Measurements from ENCODE around the gene ARHGAP6. TPM values are rescaled to one million over a fixed set of nuclear protein-coding genes. Genes with fewer than 3 reads are reported as not detected.

ARHGAP6 gene
- total RNA-seq, 2 experiments from 2014 or later = not detected

DNA sequence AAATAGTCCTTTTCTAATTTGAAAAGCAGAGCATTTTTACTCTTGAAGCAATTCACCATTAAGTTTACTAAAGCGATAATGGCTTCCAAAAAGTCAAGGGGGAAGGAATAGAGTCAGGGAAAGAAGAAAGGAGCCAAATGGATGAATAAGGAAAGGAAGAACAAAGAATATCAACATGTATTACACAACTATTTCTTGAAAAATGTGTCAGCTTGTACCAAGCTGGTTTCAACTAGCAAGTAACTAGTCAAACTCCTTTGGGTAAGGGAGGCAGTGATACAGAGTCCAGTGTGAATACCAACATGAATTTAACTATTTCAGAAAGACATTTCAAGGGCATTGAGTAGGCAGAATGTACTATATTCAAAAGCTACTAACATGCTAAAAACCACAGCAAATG, 112.1 kb downstream of the ARHGAP6 start:
- Mint-ChIP-seq H3K4me3 (no peak overlapping the region), H3K36me3 (ENCODE audit: low read depth) (no peaks in the 10 kb centered on the region), H3K4me1 (ENCODE audit: low read depth) (no peaks in the 10 kb centered on the region), H3K27me3 (peaks cover 3% of the 10 kb centered on the region), H3K9me3 (no peaks in the 10 kb centered on the region), H3K27ac (no peak overlapping the region)
- ATAC-seq (no peak), DNase-seq (no peak)
- POLR2A ChIA-PET = interaction anchor here (0.6 kb wide), 1 partner anchor 8 kb away, joined by 5 read pairs; no protein-coding TSS in a partner anchor
- TF ChIP-seq, protein P1, sequence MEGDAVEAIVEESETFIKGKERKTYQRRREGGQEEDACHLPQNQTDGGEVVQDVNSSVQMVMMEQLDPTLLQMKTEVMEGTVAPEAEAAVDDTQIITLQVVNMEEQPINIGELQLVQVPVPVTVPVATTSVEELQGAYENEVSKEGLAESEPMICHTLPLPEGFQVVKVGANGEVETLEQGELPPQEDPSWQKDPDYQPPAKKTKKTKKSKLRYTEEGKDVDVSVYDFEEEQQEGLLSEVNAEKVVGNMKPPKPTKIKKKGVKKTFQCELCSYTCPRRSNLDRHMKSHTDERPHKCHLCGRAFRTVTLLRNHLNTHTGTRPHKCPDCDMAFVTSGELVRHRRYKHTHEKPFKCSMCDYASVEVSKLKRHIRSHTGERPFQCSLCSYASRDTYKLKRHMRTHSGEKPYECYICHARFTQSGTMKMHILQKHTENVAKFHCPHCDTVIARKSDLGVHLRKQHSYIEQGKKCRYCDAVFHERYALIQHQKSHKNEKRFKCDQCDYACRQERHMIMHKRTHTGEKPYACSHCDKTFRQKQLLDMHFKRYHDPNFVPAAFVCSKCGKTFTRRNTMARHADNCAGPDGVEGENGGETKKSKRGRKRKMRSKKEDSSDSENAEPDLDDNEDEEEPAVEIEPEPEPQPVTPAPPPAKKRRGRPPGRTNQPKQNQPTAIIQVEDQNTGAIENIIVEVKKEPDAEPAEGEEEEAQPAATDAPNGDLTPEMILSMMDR (IDR thresholded peaks at IDR 0.05) = no peak
- CTCF ChIA-PET = no interaction called here
- intact Hi-C loops (cut with micrococcal nuclease) = no loop called here

DNA sequence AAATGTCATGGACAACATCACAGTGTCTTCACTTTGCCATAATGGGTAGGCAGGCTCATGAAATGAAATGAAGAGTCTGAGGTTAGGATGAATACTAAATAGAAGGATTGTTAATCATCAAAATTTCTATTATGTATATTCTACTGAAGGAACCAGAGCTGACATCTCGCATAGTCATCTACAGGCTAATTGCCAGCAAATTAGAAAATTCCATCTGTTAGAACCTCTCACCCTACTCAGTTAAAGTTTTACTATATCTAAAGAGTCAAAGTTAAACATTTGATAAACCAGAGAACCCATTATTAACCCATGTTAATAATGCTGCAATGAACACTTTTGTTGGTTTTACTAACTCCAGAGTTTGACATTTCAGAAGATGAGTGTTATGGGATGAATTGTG, 114.6 kb downstream of the ARHGAP6 start:
- Mint-ChIP-seq H3K27ac (no peak overlapping the region), H3K4me3 (no peak overlapping the region), H3K36me3 (ENCODE audit: low read depth) (no peaks in the 10 kb centered on the region), H3K9me3 (no peaks in the 10 kb centered on the region), H3K27me3 (peaks cover 3% of the 10 kb centered on the region), H3K4me1 (ENCODE audit: low read depth) (no peaks in the 10 kb centered on the region)
- CTCF ChIA-PET = no interaction called here
- intact Hi-C loops (cut with micrococcal nuclease) = no loop called here
- DNase-seq = no peak
- TF ChIP-seq, protein P1 (IDR thresholded peaks at IDR 0.05) = no peak
- ATAC-seq = no peak
- POLR2A ChIA-PET = no interaction called here

DNA sequence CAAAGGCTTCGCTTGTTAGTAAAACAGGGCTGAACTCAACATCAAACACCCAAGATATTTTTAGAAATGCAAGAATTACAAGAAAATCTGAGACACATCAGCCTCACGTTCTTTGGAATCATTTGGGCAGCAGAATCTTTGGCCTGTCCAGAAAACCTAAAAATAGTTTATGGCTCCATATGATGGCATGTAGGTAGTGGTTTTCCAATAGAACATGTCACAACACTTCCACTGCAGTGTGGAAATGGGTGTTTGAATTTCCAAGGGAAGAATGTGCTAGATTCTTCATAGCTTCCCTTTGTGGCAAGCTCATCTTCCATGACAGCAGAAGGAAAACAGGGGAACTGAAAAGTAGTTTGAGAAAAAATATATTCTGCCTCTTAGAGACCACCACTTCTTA, 118.8 kb downstream of the ARHGAP6 start:
- no peak for ATAC-seq
- ChIA-PET CTCF (interaction anchor here (0.9 to 2.2 kb wide), 2 partner anchors 11 kb away, joined by 3 to 9 read pairs; no protein-coding TSS in a partner anchor), POLR2A (no interaction called here)
- H3K27ac Mint-ChIP-seq = no peak overlapping the region
- H3K9me3 Mint-ChIP-seq = no peaks in the 10 kb centered on the region
- H3K4me1 Mint-ChIP-seq (ENCODE audit: low read depth) = no peaks in the 10 kb centered on the region
- DNase-seq = no peak
- H3K4me3 Mint-ChIP-seq = no peak overlapping the region
- intact Hi-C loops (cut with micrococcal nuclease) = no loop called here
- peaks cover 2% of the 10 kb centered on the region for H3K27me3 Mint-ChIP-seq
- TF ChIP-seq, protein P1 (IDR thresholded peaks at IDR 0.05) = no peak
- no peaks in the 10 kb centered on the region for H3K36me3 Mint-ChIP-seq (ENCODE audit: low read depth)

DNA sequence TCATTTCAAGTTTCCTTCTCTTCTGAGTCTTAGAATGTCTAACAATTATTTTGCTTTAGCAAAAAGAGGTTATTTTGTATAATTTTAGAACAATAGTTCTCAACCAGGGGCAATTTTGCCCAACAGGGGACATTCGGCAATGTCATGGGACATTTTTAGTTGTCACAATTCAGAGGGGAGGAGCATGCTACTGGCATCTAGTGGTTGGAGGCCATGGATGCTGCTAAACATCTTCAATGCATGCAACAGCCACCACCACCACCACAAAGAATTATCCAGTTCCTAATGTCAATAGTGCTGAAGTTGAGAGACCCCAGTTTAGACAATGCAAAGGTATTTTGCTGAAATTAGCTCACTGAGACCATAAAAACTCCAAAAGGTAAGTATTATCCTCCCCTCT, 122.5 kb downstream of the ARHGAP6 start:
- ChIA-PET CTCF (interaction anchor here (0.6 to 1.8 kb wide), 3 partner anchors 15 to 257 kb away, joined by 3 to 5 read pairs (median 4); no protein-coding TSS in a partner anchor), POLR2A (no interaction called here)
- H3K27me3 Mint-ChIP-seq = peaks cover 2% of the 10 kb centered on the region
- no peaks in the 10 kb centered on the region for H3K4me1 Mint-ChIP-seq (ENCODE audit: low read depth)
- intact Hi-C loops (cut with micrococcal nuclease) = no loop called here
- H3K4me3 Mint-ChIP-seq = no peak overlapping the region
- no peaks in the 10 kb centered on the region for H3K9me3 Mint-ChIP-seq
- no peak overlapping the region for H3K27ac Mint-ChIP-seq
- no peak for ATAC-seq
- DNase-seq = peak; percentile 1
- TF ChIP-seq, protein P1 (IDR thresholded peaks at IDR 0.05) = no peak
- H3K36me3 Mint-ChIP-seq (ENCODE audit: low read depth) = no peaks in the 10 kb centered on the region

DNA sequence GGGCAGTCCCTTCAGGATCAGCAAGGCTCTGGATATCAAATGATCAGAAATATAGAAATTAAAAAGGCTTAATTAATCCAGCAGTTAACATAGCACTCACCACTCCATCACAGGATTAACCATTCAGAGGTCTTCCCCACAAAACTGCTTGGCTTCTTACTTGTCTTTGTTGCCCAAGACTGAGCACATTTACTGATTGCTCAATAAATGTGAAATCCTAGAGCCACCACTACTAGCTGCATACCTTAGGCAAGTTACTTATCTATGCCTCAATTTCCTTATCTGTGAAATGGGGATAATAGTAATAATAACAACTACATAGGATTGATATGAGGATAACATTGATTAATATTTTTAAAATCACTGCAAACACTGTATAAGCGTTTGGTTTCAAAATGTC, 124.2 kb downstream of the ARHGAP6 start:
- Mint-ChIP-seq H3K4me3 (no peak overlapping the region), H3K27ac (no peak overlapping the region), H3K27me3 (peaks cover 2% of the 10 kb centered on the region), H3K9me3 (no peaks in the 10 kb centered on the region), H3K4me1 (ENCODE audit: low read depth) (no peaks in the 10 kb centered on the region), H3K36me3 (ENCODE audit: low read depth) (no peaks in the 10 kb centered on the region)
- CTCF ChIA-PET = no interaction called here
- TF ChIP-seq, protein P1 (IDR thresholded peaks at IDR 0.05) = no peak
- ATAC-seq = no peak
- intact Hi-C loops (cut with micrococcal nuclease) = no loop called here
- no peak for DNase-seq
- POLR2A ChIA-PET = no interaction called here

Measured in activated CD8-positive, alpha-beta T cell treated with anti-CD3 and anti-CD28 coated beads for 36 hours (primary cell).